Activated naive CD8-positive, alpha-beta T cell (primary cell): ENCODE measurements around the gene COL9A1.

Source experiments
- H3K27ac Mint-ChIP-seq: one replicate; pipeline ENCODE4 v1.8.0; 2021; ENCODE audit warnings: mixed read lengths
- H3K27me3 Mint-ChIP-seq: one replicate; pipeline ENCODE4 v1.8.0; 2021; ENCODE audit warnings: mixed read lengths
- H3K36me3 Mint-ChIP-seq: one replicate; pipeline ENCODE4 v1.8.0; 2021; ENCODE audit warnings: mixed read lengths
- H3K4me1 Mint-ChIP-seq: one replicate; pipeline ENCODE4 v1.8.0; 2021; ENCODE audit warnings: low read depth, mixed read lengths
- H3K4me3 Mint-ChIP-seq: one replicate; pipeline ENCODE4 v1.8.0; 2021; ENCODE audit warnings: mild to moderate bottlenecking, mixed read lengths
- H3K9me3 Mint-ChIP-seq: one replicate; pipeline ENCODE4 v1.8.0; 2021; ENCODE audit warnings: low read depth, mixed read lengths

The COL9A1 gene

DNA sequence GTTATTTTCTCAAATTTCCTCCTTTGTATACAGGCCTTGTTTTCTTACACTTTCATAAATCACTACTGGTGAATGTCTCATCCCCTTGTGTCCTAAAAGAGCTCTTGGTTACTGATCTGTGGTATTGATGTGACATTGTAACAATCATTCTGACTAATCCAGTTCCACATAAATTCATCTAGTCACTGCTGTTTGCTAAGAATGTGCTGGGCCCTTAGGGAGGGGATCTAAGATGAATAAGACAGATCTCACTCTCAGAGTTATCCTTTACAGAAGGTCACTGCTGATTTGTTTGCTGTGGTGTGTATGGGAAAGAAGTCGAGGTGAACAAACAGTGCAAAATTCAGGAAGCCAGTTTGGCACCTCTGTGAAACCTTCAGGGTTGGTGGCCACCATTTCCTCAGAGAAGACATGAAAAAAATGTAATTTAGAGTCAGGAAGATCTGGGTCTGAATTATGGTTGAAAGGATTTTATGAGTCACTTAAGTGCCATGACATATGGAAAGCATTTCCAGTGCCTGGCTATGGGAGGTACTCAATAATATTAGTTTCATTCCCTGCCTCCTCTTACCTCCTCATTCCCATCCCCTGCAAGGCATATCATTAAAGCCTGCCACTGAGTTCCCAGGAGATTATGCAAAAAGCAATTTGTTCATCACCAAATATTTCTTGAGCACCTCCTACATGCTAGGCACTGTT, 121.8 kb downstream of the COL9A1 start:
- Mint-ChIP-seq H3K4me1 (no peaks in the 10 kb centered on the region), H3K27me3 (no peaks in the 10 kb centered on the region), H3K9me3 (no peaks in the 10 kb centered on the region), H3K4me3 (no peak overlapping the region), H3K36me3 (no peaks in the 10 kb centered on the region), H3K27ac (no peak overlapping the region)

DNA sequence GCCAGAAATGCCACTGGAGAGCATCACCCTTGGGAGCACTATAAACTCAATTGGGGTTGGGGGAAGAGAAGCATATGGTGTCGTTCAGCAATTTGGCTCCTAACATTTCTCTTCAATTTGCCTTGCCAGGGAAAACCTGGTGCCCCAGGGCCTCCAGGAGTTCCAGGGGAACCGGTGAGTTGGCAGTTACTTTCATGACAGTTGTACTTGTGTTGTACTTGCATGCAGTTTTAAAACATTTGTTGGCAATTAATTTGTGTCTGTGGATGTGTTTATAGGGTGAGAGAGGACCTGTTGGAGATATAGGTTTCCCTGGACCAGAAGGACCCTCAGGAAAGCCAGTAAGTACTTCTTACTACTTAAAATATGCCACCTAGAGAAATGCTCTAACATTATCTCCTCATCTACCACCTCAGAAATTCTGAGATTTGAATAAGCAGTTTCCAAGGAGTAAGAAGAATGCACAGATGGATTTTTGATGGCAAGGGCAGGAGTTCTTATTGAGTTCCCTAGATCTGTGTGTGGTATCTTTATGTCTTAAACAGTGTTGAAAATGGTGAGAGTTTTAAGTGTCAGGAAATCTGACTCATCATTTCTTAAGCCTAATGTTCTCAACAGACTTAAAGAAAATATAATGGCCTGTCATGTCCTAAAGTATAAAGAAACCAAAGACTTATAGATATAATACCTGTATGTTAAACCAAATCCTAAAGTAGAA, 122.5 kb downstream of the COL9A1 start:
- H3K9me3 Mint-ChIP-seq, result no peaks in the 10 kb centered on the region
- H3K4me1 Mint-ChIP-seq, result no peaks in the 10 kb centered on the region
- no peak overlapping the region for H3K27ac Mint-ChIP-seq
- no peaks in the 10 kb centered on the region for H3K36me3 Mint-ChIP-seq
- no peak overlapping the region for H3K4me3 Mint-ChIP-seq
- H3K27me3 Mint-ChIP-seq, result no peaks in the 10 kb centered on the region

DNA sequence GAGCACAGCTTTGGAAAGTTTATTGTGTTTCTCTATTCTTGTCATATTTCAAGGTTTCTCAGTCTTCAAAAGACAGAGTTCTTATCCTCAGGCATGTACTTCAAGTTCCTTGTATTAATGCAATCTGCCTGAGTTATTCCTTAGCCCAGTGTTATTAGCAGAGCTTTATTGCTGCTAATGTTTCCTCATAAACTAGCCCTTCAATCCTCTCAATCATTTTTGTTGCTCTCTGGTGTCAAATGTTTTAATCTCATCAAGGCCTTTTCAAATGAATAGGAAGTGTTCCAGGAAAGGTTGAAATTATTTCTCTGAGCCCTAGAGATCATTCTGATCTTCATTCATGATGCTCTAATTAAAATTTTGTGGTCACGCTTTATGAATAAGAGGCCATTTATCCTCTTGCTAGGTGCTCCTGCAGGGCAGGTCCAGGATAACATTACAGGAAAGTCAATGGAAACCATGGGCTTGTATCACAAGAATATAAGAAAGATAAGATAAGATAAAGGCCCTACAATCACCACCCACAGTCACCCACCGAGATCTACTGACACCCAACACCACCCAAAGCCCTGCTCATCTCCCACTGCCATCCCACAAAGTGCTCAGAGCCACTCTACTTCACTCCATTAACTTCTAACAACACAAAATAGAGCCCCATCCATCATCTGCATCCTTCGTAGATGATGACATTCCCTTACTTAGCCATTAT, 125.9 kb downstream of the COL9A1 start:
- no peaks in the 10 kb centered on the region for H3K4me1 Mint-ChIP-seq
- no peak overlapping the region for H3K27ac Mint-ChIP-seq
- no peaks in the 10 kb centered on the region for H3K36me3 Mint-ChIP-seq
- H3K4me3 Mint-ChIP-seq, result no peak overlapping the region
- H3K27me3 Mint-ChIP-seq, result no peaks in the 10 kb centered on the region
- no peaks in the 10 kb centered on the region for H3K9me3 Mint-ChIP-seq

DNA sequence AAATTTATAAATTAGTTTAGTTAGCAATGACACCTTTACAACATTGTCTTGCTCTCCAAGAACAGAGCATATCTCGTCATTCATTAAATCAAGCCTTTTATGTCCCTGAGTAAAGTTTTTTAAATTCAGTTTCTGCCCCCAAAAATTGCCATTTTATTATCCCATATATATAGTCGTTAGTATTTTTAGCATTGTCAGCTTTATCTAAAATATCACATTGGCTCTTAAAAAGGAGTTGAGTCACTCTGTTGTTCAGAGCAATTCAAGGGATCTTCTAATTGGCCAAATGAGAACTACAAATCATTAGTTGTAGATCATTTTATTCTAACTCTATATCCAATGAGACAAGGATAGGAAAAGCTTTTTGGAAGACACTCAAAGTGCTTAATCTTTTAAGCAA, 127.1 kb downstream of the COL9A1 start:
- Mint-ChIP-seq H3K36me3 (no peaks in the 10 kb centered on the region), H3K27me3 (no peaks in the 10 kb centered on the region), H3K9me3 (no peaks in the 10 kb centered on the region), H3K4me3 (no peak overlapping the region), H3K4me1 (no peaks in the 10 kb centered on the region), H3K27ac (no peak overlapping the region)

DNA sequence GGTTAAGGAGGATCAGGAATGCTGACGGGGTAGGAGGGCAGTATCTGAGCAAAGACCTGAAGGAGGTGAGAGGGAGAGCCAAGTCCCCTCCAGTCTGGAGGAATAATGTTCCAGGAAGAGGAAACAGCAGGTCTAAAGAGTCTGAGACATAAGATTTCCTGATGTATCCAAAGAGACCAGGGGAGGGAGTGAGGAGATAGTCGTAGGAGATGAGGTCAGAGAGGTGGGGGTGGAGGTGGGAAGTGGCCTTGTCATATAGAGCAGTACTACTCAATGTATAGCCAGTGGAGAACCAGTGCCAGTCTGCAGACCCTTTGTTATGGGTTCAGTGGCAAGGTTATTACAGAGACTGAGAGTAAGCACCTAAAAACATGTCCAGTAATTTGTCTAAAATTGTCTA, 130.6 kb downstream of the COL9A1 start:
- H3K4me1 Mint-ChIP-seq, result no peaks in the 10 kb centered on the region
- H3K27ac Mint-ChIP-seq, result no peak overlapping the region
- H3K4me3 Mint-ChIP-seq, result no peak overlapping the region
- peaks cover 3% of the 10 kb centered on the region for H3K27me3 Mint-ChIP-seq
- H3K9me3 Mint-ChIP-seq, result no peaks in the 10 kb centered on the region
- no peaks in the 10 kb centered on the region for H3K36me3 Mint-ChIP-seq

DNA sequence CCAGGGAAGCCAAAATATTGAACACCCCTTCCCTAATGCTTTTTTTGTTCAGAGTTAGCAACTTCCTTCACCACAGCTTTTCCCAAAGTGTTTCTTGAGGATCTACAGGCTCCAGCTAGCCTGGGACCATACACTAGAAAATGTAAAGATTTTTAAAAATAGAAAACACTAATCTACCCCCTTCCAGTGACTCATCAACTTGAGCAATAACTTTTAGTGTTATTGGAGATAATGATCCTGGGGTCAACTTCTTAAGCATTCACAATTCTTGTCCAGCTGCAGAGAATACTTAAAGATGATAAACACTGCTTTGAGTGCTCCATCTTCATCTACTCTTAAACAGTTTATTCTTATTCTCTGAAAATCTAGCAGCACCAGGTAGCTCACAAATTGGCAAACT, 131.6 kb downstream of the COL9A1 start:
- H3K4me3 Mint-ChIP-seq, result no peak overlapping the region
- H3K27me3 Mint-ChIP-seq, result peaks cover 11% of the 10 kb centered on the region
- H3K36me3 Mint-ChIP-seq, result no peaks in the 10 kb centered on the region
- no peak overlapping the region for H3K27ac Mint-ChIP-seq
- H3K9me3 Mint-ChIP-seq, result no peaks in the 10 kb centered on the region
- no peaks in the 10 kb centered on the region for H3K4me1 Mint-ChIP-seq

DNA sequence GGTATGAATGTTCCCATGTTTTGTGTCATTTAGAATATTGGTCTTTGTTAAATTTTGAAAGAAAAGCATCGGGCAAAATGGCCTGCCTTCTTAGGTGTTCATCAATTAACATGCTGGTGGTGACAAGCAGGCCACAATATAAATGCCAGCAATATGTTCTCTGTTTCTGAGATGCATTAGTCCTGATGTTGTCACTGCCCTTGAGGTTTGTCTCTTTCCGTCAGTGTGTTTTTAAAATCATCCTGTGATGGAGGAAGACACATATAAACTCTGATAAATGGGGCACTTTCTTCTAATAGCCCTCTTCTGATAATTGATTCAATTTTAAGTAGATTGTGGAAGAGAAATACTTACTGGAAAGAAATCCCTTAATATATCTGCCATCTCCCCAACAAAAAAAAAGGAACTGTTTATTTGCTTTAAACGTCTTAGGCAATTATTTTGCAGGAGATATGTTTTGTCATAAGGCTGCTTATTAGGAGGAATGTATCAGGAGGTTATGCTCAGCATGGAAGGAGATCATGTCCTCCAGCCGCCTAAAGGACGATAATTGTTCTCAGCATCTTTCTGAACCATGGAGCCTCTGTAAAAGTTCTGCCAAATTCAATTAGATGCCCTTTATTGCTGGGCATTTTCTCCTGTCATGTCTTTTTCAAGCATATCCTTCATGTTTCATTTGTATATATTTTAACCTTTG, 134.1 kb downstream of the COL9A1 start:
- Mint-ChIP-seq H3K9me3 (no peaks in the 10 kb centered on the region), H3K4me1 (peaks cover 2% of the 10 kb centered on the region), H3K4me3 (no peak overlapping the region), H3K36me3 (no peaks in the 10 kb centered on the region), H3K27me3 (peaks cover 22% of the 10 kb centered on the region), H3K27ac (no peak overlapping the region)
